Measurements from ENCODE around the gene ZFPM1. TPM values are rescaled to one million over a fixed set of nuclear protein-coding genes. Genes with fewer than 3 reads are reported as not detected.

ZFPM1 gene
- total RNA-seq, 1 experiment from 2014 or later: 14.6 TPM

DNA sequence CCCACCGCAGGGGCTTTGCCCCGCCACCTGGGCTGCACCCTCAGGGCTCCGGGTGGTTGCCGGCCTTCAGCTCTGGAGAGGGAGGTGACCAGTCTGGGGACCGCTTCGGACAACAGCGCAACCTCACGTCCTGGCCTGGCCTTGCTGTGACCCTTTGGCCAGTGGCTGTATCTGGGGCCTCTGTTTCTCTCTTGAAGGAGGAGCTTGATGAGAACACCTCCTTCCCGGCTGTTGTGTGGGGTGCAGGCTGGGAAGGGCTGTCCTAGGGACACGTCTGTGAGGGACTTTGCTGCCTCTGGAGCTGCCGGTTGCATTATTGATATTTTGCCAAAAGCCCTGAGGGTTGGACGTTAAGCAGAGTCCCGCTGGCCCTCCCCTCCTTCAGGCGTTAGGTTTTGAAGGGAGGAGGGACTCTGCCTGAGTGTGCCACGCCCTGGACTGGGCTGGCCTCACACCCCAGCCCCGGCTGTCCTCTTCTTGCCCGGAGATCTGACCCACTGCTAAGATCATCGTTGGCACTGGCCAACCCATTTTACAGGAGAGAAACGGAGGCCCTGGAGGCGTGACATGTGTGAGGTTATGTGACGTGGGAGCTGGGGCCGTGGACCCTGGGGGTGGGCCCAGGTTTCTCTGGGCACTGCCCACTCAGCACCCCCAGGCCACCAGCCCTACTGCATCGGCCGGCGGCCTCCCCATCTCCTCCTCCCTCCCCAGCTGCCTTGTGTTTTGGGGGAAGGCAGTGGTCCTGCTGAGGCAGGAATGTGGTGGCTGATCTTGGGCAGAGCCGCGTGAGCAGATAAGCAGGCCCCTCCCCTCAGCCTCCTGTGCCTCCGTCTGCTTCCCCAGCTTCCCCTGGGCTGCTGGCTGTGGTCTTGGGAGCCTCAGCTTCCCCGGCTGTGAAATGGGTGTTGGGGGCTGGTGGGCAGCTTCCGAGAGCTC, 8.5 kb downstream of the ZFPM1 start:
- Histone ChIP-seq H2AFZ (ENCODE audit: low read depth, low read length, poor library complexity, severe bottlenecking) (no peak overlapping the region), H4K20me1 (ENCODE audit: insufficient read depth) (peaks cover 9% of the 10 kb centered on the region; the same call in 1 of the 2 replicates), H3K4me3 (replicated peaks in 1 of 2; ENCODE audit: low read depth in 1 of 2, low read length in 2 of 2) (no peak overlapping the region), H3K4me1 (ENCODE audit: control insufficient read depth in 1 of 2, insufficient read depth in 2 of 2, low read length in 2 of 2) (peaks cover 22 to 34% of the 10 kb centered on the region in 2 experiments), H3K27me3 (ENCODE audit: insufficient read depth, low read length) (no peaks in the 10 kb centered on the region), H3K27ac (ENCODE audit: low read depth, low read length) (no peak overlapping the region; the same call in 1 of the 2 replicates), H3K9me3 (ENCODE audit: control insufficient read depth in 1 of 2, insufficient read depth in 1 of 2, low read depth in 1 of 2, low read length in 2 of 2) (no peaks in the 10 kb centered on the region), H3K9ac (ENCODE audit: low read length) (no peak overlapping the region), H3K4me2 (ENCODE audit: low read length) (peak overlapping the region; percentile 17; the same call in 1 of the 2 replicates), H3K79me2 (ENCODE audit: insufficient read depth, low read length) (peaks cover 69% of the 10 kb centered on the region), H3K9me2 (ENCODE audit: insufficient read depth) (no peaks in the 10 kb centered on the region), H3K36me3 (ENCODE audit: control insufficient read depth in 1 of 2, insufficient read depth in 2 of 2, low read length in 2 of 2) (no peaks in the 10 kb centered on the region)
- CTCF ChIA-PET: interaction anchor here (0.9 kb wide), 1 partner anchor 32 kb away, joined by 3 read pairs; no protein-coding TSS in a partner anchor
- POLR2A ChIA-PET: no interaction called here
- no peak for DNase-seq (ENCODE audit: low read depth, low spot score)
- peak; percentile 41 for ATAC-seq
- intact Hi-C loops (cut with micrococcal nuclease): no loop called here
- RAD21 ChIA-PET (ENCODE audit: low non-redundant PET in 1 of 2, low total read pairs in 2 of 2, uncharacterized antibody in 2 of 2, unreplicated experiment in 2 of 2): no interaction called here
- BruUV-seq (replicated peaks): no TSS peak
- TF ChIP-seq CBX3 (IDR thresholded peaks at IDR 0.05; ENCODE audit: low read depth): no peak
- no peak for TF ChIP-seq EZH2phosphoT487 (IDR thresholded peaks at IDR 0.05; ENCODE audit: borderline replicate concordance)
- TF ChIP-seq JUND (IDR thresholded peaks at IDR 0.05): no peak
- no peak for TF ChIP-seq YY1 (IDR thresholded peaks at IDR 0.05; ENCODE audit: extremely low read depth, insufficient replicate concordance, low read depth, low read length)
- TF ChIP-seq ELF1 (IDR thresholded peaks at IDR 0.05; ENCODE audit: borderline replicate concordance, low read depth): no peak
- TF ChIP-seq, protein P1, sequence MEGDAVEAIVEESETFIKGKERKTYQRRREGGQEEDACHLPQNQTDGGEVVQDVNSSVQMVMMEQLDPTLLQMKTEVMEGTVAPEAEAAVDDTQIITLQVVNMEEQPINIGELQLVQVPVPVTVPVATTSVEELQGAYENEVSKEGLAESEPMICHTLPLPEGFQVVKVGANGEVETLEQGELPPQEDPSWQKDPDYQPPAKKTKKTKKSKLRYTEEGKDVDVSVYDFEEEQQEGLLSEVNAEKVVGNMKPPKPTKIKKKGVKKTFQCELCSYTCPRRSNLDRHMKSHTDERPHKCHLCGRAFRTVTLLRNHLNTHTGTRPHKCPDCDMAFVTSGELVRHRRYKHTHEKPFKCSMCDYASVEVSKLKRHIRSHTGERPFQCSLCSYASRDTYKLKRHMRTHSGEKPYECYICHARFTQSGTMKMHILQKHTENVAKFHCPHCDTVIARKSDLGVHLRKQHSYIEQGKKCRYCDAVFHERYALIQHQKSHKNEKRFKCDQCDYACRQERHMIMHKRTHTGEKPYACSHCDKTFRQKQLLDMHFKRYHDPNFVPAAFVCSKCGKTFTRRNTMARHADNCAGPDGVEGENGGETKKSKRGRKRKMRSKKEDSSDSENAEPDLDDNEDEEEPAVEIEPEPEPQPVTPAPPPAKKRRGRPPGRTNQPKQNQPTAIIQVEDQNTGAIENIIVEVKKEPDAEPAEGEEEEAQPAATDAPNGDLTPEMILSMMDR (IDR thresholded peaks at IDR 0.05 in 2 of 3, conservative IDR thresholded peaks at IDR 0.05 in 1 of 3; ENCODE audit: borderline replicate concordance in 1 of 3, insufficient read depth in 1 of 3, low read depth in 2 of 3, low read length in 2 of 3): no peak
- no peak for TF ChIP-seq SRF (IDR thresholded peaks at IDR 0.05; ENCODE audit: low read depth)
- TF ChIP-seq, protein P2, sequence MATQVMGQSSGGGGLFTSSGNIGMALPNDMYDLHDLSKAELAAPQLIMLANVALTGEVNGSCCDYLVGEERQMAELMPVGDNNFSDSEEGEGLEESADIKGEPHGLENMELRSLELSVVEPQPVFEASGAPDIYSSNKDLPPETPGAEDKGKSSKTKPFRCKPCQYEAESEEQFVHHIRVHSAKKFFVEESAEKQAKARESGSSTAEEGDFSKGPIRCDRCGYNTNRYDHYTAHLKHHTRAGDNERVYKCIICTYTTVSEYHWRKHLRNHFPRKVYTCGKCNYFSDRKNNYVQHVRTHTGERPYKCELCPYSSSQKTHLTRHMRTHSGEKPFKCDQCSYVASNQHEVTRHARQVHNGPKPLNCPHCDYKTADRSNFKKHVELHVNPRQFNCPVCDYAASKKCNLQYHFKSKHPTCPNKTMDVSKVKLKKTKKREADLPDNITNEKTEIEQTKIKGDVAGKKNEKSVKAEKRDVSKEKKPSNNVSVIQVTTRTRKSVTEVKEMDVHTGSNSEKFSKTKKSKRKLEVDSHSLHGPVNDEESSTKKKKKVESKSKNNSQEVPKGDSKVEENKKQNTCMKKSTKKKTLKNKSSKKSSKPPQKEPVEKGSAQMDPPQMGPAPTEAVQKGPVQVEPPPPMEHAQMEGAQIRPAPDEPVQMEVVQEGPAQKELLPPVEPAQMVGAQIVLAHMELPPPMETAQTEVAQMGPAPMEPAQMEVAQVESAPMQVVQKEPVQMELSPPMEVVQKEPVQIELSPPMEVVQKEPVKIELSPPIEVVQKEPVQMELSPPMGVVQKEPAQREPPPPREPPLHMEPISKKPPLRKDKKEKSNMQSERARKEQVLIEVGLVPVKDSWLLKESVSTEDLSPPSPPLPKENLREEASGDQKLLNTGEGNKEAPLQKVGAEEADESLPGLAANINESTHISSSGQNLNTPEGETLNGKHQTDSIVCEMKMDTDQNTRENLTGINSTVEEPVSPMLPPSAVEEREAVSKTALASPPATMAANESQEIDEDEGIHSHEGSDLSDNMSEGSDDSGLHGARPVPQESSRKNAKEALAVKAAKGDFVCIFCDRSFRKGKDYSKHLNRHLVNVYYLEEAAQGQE (IDR thresholded peaks at IDR 0.05; ENCODE audit: low read depth): no peak
- TF ChIP-seq ZNF274 (IDR thresholded peaks at IDR 0.05; ENCODE audit: low read depth, low read length): no peak
- no peak for TF ChIP-seq CEBPB (IDR thresholded peaks at IDR 0.05; ENCODE audit: low read depth)
- TF ChIP-seq, protein P3, sequence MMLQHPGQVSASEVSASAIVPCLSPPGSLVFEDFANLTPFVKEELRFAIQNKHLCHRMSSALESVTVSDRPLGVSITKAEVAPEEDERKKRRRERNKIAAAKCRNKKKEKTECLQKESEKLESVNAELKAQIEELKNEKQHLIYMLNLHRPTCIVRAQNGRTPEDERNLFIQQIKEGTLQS (IDR thresholded peaks at IDR 0.05): no peak
- TF ChIP-seq RAD21 (IDR thresholded peaks at IDR 0.05; ENCODE audit: low read depth): no peak
- TF ChIP-seq FOSL1 (IDR thresholded peaks at IDR 0.05; ENCODE audit: low read depth): no peak

Data from HCT116 (cell line).